HG02970 (cell line): Measurements from ENCODE around the gene ASB2.

Experiments used
- ATAC-seq: cut with Tn5 transposase; IDR thresholded peaks from one replicate; pipeline ENCODE4 v1.9.1; 2021; ENCODE audit warnings: mild to moderate bottlenecking, moderate library complexity, moderate number of reproducible peaks; ENCODE audit not compliant: unreplicated experiment, low FRiP score

The ASB2 gene

GRCh38 chr14:93982230-93983007, 6.0 kb upstream of the ASB2 start:
- ATAC-seq, result no peak

DNA sequence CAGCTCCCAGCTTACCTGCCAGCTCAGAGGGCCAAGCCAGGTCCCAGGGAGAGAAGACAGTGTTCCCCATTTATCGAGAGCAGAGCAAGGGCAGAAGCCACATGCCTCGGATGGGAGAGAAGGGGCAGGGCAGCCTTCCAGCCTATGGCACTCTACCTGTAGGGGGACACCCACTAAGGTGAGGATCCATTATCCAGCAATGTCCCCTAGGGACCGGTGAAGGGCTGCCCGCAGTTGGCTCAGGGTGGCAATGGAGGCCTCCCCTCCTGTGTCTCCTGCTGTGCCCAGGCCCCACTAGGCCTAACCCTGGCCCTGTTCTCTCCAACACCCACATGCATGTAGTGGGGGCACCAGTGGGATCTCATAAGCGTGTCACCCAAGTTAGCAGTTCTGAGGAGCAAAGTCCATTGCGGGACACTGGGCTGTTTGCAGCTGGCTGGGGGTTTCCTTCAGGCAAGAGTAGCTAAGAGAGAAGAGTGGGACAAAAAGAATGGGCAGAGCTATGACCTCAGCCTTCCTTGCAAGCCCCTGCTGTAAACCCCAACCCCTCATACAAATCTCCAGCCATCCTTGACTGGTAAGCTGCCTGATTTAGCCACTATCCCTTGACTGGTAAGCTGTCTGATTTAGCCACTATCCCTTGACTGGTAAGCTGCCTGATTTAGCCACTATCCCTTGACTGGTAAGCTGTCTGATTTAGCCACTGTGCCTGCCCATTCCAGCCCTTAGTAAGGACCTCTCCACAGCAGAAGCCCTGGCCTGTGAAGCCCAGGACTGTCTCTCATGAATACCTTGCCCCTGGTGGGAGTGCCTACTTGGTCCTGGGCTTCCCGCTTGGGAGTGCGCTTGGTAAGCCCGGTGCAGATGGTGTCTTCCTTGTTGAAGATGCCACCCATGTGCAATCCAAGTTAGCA, 5.2 kb upstream of the ASB2 start:
- no peak for ATAC-seq

DNA sequence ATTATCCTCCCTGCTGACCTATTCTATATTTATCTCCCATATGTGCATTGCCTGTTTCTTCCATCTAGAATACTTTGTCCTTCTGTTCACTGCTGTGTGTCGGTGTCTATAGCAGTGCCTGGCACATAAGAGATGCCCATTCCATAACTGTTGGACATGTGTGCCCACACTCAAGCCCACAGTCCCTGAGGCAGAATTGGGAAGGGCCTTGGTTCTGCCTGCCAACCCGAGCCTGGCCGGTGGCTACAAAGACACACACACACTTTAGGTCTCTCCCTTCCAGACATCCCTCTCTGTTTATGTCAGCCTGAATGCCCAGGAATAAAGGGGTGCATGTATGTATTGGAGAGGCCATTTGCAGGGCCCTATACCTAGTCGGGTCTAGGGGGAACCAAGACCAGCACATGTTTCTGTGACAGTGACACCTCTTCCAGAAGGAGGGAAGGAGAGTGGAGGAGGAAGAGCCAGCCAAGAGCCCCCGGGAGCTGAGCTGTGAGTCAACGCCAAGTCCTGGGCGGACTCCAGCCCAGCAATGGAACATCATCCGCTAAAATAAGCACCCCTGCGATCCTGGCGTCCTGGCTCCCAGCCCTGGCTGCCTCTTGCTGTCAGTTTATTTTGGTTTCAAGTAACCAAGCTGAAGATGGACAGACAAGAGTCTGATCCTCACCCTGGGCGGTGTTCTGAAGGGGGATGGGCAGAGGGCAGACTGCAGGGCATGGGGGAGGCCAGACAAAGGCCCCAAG, 4.3 kb upstream of the ASB2 start:
- no peak for ATAC-seq

DNA sequence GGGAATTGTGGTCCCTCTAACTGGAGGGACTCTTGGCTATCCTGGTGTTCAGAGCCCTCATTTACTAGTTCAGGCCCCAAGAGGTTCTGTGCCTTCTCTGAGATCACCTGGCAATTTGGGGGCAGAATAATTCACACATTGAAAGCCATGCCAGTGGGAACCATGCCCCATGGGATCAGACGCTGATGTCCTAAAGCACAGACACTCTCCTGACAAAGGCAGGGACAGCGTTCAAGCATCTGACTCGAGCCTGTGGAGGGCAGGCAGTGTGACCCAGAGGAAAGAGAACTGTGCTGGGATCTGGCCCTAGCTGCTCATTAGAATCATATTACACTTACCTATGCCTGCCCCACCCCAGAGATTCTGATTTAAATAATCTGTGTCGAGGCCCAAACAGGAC, 2.4 kb upstream of the ASB2 start:
- no peak for ATAC-seq

GRCh38 chr14:93977790-93978581, 1.6 kb upstream of the ASB2 start:
- peak; percentile 42 for ATAC-seq

- no peak for ATAC-seq
Observed at GRCh38 chr14:93977171-93977570, 801 bp upstream of the ASB2 start.

- peak; percentile 40 for ATAC-seq
Observed at GRCh38 chr14:93975791-93976476, 436 bp downstream of the ASB2 start.

- no peak for ATAC-seq
Observed at GRCh38 chr14:93974833-93975232, 1.5 kb downstream of the ASB2 start.

DNA sequence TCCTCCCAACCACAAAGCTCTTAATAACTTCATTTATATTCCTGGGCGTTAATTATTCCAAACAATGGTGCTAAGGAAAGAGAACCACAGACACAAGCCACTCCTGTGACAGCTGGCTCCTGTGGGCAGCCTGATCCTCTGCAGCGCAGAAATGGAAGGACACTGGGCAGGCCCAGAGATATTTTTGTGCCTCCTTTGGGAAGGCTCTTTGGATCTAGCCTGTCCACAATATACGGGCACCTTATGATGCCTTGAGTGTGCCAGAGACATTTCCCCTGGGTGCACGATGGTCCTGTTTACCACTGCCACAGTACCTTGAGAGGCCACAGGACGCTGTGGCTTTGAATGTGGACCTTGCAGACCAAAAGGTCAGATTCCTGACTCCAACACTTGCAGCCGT, 2.1 kb downstream of the ASB2 start:
- ATAC-seq, result no peak

DNA sequence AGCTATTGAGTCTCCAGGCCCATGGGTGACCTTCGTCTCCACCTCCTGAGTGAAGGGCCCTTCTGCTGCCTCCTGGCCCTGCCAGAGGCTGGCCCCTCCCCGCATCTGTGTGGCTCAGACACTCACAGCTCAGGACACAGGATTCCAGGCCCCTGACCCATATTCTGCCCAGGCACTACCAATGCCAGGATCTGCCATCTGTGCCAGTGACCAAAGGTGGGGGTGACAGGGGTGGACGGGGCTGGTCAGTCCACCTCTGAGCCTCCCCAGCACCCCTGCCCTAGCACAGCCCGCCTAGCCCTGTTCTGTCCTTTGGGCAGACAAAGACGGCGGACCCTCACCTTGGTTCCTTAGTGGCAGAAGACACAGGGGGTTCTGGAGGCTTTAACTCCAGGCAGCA, 2.8 kb downstream of the ASB2 start:
- ATAC-seq, result no peak

DNA sequence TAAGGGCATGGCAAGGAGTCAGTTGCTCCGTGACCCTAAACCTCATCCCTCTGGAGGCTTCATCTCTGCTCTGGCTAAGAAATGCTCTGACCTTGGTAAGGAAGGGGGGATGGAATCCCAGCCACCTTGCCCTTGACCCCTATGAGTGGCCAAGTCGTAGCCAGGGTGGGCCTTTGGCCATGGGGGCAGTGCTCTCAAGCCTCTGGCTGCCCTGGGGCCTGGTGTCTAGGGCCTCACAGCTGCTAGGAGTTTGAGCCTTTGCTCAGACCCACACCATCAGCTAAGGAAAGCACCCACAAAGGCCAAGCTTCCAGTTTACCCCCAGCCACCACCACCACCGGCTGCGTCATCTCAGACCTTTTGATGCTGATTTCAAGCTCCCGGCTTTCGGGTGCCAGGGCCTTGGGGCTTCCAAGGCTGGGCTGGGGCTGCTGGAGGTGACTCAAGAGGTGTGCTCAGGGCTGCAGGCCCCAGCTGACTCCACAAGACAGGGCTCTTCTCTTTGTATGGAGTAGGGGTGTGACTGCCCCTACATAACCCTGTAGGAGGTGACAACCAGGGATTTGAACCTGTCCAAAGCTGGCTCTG, 3.7 kb downstream of the ASB2 start:
- no peak for ATAC-seq

- no peak for ATAC-seq
Observed at GRCh38 chr14:93971635-93972027, 4.7 kb downstream of the ASB2 start.

DNA sequence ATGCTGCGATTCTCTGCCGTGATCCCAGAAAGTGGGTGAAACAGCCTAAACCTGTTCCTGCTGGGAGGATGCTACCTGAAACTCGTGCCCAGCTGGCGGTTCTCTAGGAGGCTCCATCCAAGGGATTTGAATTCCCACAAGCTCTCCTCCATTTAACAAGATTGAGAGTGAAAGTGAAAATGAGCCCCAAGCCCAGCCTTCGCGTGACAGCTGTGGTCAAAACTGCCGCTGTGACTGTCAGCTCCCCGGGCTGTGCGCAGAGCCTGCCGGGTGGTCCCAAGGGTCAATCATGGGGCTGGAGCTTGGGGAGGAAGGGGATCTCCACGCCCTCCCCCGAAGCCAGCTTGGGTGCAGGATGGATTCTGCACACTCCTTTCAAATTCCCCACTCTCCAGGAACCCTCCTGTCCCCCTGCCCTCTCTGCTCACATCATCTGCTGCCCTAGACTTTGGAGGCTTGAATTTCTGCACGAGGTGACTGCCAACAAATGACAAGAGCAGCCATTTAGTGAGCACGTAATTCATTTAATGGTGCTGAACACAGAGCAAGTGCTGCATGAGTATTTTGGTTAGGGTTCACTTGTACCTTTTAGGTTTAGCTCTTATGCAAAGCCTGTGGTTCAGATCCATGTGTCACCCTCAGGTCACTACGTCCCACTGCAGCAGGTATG, 5.3 kb downstream of the ASB2 start:
- ATAC-seq, result peak; percentile 37

- peak; percentile 18 for ATAC-seq
Observed at GRCh38 chr14:93970585-93970964, 5.8 kb downstream of the ASB2 start.

- no peak for ATAC-seq
Observed at GRCh38 chr14:93969082-93969828, 7.1 kb downstream of the ASB2 start.

- peak; percentile 35 for ATAC-seq
Observed at GRCh38 chr14:93967637-93968250, 8.6 kb downstream of the ASB2 start.

DNA sequence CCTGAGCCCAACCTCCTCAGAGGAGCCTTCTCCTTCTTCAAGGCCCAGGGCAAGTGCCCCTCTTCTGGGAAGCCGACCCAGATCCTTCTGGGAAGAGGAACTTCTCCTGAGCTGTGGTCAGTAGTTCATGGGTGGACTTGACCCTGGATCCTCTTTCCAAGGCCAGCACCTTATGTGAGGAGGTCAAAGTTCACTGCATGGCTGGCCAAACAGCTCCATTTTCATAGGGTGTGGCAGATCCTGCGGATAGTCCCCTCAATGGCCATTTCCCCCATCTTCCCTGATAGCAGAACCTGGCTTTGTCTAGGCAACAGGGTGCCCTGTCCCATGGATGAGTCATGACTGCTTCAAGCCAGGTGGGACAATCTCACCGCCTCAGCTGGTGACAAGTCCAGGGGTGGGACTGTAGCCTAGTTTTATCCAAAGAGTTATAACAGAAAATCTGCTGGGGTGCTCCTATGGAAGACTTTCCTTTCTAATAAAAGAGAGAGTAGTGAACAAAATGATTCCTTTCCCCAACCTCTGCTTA, 10.4 kb downstream of the ASB2 start:
- ATAC-seq, result no peak
